HTERT RPE-1 (cell line): ENCODE data around the gene PARD3.
"Not testable (repeated sequence)": the region's sequence is repeated elsewhere in the genome, so short reads cannot be mapped to it uniquely, and the experiment has no call there.

ENCODE experiments used
- in situ Hi-C: fragments of 300-500 bp; cut with MboI; formaldehyde crosslinking; loops from 4 replicates; pipeline ENCODE4 v1.14.3; 2020; ENCODE audit warnings: low sequenced_read_pairs

Gene PARD3

DNA sequence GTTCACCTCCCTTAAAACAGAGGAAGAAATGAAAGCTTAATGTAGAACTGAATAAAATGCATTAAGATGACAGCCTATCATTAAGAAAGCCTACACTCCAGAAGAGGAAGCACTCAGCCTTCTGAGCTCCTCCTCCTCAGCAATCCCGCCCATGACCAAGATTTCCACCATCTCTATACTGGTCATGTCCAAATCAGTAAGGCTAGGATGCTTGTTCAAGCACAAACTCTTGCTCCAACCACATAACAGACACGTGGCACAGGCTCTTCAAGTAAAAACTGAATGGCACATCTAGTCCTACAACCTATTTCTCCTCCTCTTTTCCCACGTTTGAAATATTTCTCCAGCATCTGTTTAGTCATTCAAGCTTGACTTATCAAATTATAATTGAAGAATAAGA is 454.1 kb downstream of the PARD3 start:
- in situ Hi-C loops: no loop called here

- in situ Hi-C loops: no loop called here
These were observed 455.7 kb downstream of the PARD3 start for GRCh38 chr10:34359435-34359813.

DNA sequence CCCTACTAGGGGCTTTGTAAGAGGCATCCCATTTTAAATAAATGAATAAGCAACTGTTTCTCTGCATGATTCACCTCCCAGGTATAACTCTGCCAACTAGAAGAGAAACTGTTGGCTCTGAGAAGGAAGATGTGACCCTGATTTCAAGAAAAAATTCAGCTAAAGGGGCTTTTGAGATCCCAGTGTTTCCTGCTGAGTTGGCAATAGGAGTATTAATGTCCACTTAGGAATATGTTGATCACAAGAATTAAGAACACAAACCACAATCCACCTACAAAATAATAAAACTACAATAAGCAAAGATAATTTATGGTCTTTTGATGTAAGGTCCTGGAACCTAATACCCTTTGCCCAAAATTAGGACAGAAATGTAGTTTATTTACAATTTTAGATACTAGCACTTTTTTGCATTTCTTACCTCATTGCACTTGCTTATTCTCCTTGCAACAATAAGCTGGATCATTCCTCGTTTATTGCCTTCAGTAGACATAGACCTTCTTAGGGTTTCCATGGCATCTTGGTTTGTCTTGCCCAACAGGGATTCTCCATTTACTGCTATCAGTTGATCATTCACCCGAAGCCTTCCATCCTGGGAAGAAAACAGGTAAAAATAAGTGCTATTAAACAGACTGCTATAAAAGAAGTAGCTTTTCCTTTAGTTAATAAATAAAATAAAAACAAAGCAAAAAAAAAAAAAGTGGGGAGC is 456.2 kb downstream of the PARD3 start:
- in situ Hi-C loops: no loop called here

DNA sequence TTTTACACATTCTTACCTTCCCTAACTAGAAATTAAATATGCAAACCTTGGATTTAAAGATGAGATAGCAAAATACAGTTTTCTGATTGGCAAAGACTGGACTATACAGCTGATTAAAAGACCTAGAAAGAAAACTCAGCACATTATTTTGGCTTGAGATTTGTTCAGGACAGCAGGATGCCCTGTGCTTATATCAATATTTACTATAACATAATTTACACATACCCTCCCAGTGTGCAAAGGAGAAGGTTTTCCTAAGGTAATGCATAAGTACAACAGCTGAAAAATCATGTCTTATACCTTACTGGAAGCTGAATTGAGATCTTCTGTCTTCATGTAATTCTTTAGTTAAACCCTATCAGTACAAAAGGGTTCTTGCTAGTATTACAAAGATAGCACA is 458.6 kb downstream of the PARD3 start:
- in situ Hi-C loops: no loop called here

GRCh38 chr10:34353530-34353929 is 461.6 kb downstream of the PARD3 start:
- in situ Hi-C loops: not testable (repeated sequence)

GRCh38 chr10:34352599-34353204 is 462.4 kb downstream of the PARD3 start:
- in situ Hi-C loops: not testable (repeated sequence)

- in situ Hi-C loops: no loop called here
These were observed 463.9 kb downstream of the PARD3 start for GRCh38 chr10:34351161-34351560.

DNA sequence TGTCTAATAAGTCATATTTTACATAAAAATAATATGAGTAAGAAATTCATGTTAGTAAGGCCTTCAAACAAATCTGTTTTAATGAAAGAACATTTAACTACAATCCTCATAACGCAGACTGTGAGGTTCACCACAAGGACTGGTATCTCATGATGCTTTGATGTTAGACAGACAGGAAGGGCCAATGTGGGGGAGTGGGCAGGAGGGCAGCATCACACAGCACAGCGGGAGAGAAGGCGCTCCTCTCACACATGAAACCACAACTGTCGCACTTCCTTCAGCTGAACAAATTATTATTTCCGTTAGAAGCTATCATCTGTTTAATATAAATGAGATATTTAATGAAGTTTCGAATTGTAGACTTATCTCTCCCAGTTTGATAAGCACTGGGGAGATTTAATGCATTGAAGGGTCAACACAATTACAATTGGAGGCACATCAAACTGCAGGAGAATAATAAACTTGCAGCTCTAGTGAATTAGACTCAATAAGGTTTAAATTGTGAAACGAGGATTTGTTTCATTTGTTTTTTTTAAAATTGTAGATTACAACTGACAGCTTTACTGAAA is 466.1 kb downstream of the PARD3 start:
- in situ Hi-C loops: no loop called here

GRCh38 chr10:34348021-34348420 is 467.1 kb downstream of the PARD3 start:
- in situ Hi-C loops: no loop called here

GRCh38 chr10:34347131-34347530 is 468.0 kb downstream of the PARD3 start:
- in situ Hi-C loops: no loop called here

- in situ Hi-C loops: no loop called here
These were observed 468.5 kb downstream of the PARD3 start for GRCh38 chr10:34346516-34347100.

DNA sequence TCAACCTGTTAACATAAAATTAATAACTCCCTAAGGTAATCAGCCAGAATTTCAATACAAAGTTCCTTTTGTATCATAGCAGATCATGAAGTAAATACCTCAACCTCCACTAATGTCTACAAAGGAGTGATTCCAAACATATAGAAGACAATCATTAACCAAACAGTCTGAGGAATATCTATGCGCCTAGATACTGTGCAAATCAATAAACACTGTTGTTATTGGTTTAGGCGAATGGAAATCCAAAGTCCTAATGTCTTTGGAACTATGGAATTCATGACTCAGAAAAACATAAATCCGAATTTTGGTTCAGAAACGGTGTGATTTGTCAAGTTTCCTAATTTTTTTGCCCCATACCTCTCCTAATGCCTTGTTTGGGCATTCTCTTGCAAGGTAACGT is 469.7 kb downstream of the PARD3 start:
- in situ Hi-C loops: no loop called here

- in situ Hi-C loops: no loop called here
These were observed 471.3 kb downstream of the PARD3 start for GRCh38 chr10:34343764-34344163.

GRCh38 chr10:34341473-34341872 is 473.6 kb downstream of the PARD3 start:
- in situ Hi-C loops: no loop called here

DNA sequence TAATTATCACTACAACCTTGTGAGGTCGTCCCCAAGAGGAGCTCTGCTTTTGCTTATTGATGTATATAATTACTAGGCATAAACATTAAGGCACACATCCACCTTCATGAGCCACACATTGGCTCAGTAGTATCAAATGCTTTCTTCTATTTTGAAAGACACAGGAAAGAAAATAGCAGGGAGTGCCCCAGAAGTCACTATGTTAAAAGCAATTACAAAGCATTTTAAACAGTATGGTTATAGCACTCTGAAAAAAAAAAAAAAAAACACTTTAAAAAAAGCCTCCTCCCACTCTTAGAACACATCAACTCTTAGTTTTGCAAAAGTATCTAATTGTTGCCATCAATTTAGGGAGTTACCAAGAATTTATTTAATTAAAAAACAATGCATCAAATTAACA is 474.2 kb downstream of the PARD3 start:
- in situ Hi-C loops: no loop called here

- in situ Hi-C loops: no loop called here
These were observed 475.1 kb downstream of the PARD3 start for GRCh38 chr10:34339816-34340553.

DNA sequence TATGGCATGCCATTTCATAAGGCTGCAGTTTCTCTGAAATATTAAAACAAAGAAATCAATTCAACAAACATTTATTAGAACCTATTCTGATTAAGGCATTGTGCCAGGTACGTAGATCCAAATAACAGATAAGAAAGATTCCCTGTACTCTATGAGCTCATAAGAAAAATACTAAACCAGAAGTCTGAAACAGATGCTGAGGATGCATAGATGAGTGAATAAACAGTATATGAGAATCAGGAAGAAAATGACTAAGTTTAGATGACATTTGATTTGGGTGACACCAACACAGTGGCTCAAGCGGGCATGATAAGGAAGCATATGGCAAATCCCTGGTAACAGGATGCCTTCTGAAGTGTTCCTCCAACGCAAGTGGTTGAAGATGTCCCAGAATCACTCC is 477.2 kb downstream of the PARD3 start:
- in situ Hi-C loops: no loop called here

DNA sequence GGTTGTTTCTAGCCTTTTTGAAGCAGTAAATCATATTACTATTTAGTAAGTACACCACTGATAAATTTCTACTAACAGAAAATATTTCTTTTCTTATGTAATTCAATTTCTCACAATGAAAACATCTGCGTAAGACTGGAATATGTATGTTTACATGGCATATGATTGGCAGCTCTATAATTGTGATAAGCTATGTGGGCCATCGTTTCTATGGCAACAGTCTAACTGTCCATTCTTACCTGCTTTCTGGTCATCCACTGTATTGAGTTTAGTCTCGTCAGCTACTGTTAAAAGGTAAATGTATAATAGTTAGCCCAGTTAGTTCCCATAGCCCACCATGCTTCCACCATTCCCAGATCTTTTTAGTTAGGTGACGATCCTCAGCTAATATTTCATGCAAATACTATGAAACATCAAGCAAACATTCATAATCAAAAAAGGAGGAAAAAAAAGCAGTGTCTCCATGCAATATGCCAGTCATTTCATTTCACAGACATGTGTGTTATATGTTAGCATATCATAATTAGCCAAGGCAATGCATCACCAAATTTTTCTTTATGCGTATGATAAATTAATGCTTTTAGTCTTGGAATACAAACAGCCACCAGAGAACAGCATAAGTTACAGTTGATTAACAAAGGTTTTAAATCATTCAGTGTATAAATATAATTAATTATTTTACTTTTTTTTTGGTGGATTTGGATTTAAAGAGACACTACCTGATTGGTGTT is 479.0 kb downstream of the PARD3 start:
- in situ Hi-C loops: no loop called here

- in situ Hi-C loops: no loop called here
These were observed 480.2 kb downstream of the PARD3 start for GRCh38 chr10:34334908-34335307.

GRCh38 chr10:34333513-34333912 is 481.6 kb downstream of the PARD3 start:
- in situ Hi-C loops: no loop called here

DNA sequence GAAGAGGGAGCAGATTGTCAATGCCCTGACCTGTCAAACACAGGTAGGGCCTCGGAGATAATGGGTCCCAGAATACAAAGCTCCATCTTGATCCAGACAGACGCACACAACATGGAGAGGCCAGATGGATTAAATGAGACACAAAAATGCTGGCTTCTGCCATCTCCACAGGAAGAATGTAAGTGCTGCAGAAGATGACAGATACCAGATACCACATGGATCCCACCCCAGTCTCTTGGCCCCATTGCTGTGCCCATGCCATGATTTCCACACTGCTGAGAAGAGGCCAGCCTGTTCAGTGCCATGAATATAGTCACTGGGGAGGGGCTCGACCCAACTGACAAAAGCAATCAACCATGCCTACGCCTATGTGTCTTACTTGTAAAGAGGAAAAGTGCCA is 487.9 kb downstream of the PARD3 start:
- in situ Hi-C loops: no loop called here
